HL-60 (cell line): ENCODE results near the gene MAP3K2.

ENCODE experiments used
- CTCF ChIP-seq: IDR thresholded peaks from one replicate; pipeline ENCODE4 v1.5.1; 2011; ENCODE audit warnings: low read length, control low read depth, inconsistent platforms; ENCODE audit not compliant: insufficient read depth
- GABPA ChIP-seq: IDR thresholded peaks from 2 replicates; pipeline ENCODE4 v1.6.1; 2012; ENCODE audit warnings: low read depth
- POLR2AphosphoS5 ChIP-seq: IDR thresholded peaks from 2 replicates; pipeline ENCODE4 v1.6.1; 2012; ENCODE audit warnings: low read depth
- REST ChIP-seq: IDR thresholded peaks from 2 replicates; pipeline ENCODE4 v1.6.1; 2012; ENCODE audit warnings: low read depth; ENCODE audit not compliant: insufficient replicate concordance
- SPI1 ChIP-seq: IDR thresholded peaks from 2 replicates; pipeline ENCODE4 v1.6.1; 2012; ENCODE audit warnings: low read depth, mild to moderate bottlenecking, borderline replicate concordance

- TF ChIP-seq POLR2AphosphoS5 (no peak), CTCF (no peak), SPI1 (no peak), GABPA (no peak), REST (no peak)
Measured at GRCh38 chr2:127381762-127382161, 6.0 kb downstream of the MAP3K2 start.
